Left kidney (tissue), 2 donors: ENCODE measurements around the gene ZNF438. TPM values are rescaled to one million over a fixed set of nuclear protein-coding genes. Genes with fewer than 3 reads are reported as not detected.

Experiments used
- DNase-seq: peaks from one replicate; pipeline ENCODE4 v3.0.0-alpha.2; 2013
- polyA plus RNA-seq: library from polyadenylated mRNA; unstranded; fragments of 120-200 nt; gene quantifications from one replicate; pipeline ENCODE4 v1.2.1, GENCODE V29; 2013; ENCODE audit not compliant: insufficient read length

The ZNF438 gene
- polyA plus RNA-seq, 1 donor = 9.3 TPM

DNA sequence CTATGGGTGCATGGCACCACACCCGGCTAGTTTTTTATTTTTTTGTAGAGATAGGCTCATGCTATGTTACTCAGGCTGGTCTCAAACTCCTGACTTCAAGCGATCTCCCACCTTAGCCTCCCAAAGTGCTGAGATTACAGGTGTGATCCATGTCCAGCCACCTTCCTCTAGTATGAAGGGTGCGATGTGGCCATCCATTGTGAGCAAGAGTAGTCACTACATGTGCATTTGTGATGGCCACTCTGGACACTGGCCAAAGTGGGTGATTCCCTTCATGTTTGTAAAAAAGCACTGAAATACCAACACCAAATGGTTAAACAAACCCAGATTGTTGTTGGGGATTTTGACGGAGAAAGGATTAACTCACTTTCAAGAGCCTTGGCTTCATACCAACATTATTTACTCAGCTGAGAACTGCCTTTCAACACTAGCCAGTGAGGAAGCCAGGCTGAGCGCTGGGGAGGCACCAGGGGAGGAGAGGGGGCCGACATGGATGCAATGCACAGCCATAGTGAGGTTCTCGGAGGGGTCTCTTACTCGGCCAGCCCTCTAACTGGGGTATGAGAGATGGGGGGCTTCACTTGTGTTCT, 204.0 kb downstream of the ZNF438 start:
- DNase-seq = no peak

DNA sequence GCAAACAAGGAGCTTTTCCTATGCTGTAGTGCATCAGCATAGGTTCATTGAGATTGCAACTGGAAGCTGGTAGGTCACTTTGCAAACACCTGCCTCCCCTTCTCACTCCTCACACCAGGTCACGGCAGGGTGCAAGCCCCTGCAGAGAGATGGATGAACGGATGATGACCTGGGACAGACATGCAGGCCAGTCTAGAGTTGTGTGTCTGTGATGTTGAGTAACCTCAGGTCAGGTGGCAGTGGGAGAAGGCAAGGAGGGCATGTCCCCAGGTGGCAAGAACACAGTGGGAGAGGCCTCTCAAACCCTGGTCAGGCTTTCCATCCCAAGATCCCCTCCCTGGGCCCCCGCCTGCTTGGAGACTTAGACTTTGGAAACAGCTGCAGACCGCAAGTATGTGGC, 205.0 kb downstream of the ZNF438 start:
- DNase-seq = no peak

DNA sequence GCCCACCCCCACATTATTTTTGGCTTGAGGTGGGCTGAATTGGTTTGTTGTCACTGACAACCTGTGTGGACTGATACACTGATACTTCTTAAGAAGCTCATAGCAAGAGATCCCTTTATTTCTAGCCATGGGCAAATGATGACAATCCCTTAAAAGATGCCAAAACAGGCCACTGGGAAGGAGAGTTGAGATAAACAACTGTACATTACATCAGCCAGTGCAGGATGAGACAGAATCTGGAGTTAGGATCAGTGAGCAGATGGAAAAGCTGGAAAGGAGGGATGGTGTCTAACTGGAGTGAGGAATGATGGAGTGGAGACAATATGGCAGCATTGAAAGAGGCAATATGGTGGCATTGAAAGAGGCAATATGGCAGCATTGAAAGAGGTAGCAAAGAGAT, 206.2 kb downstream of the ZNF438 start:
- no peak for DNase-seq

GRCh38 chr10:30825022-30825421, 206.6 kb downstream of the ZNF438 start:
- DNase-seq = no peak

DNA sequence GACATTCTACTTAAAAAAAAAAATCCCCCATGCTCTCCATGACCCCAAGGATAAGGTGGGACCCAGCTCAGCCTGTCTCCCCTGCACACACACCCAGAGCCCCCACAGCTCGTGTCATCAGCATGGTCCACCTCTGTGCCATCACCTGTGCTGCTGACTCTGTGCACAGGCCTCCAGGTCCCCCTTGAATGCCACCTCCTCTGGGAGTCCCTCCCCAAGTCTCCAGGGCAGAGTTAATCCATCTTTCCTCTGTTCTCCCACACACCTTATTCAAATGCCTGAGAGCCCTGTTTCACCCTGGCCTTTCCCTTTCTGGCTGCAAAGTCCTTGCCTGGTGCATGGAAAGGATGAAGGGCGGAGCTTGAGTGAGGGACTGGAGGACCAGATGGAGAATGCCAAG, 208.0 kb downstream of the ZNF438 start:
- DNase-seq = no peak

DNA sequence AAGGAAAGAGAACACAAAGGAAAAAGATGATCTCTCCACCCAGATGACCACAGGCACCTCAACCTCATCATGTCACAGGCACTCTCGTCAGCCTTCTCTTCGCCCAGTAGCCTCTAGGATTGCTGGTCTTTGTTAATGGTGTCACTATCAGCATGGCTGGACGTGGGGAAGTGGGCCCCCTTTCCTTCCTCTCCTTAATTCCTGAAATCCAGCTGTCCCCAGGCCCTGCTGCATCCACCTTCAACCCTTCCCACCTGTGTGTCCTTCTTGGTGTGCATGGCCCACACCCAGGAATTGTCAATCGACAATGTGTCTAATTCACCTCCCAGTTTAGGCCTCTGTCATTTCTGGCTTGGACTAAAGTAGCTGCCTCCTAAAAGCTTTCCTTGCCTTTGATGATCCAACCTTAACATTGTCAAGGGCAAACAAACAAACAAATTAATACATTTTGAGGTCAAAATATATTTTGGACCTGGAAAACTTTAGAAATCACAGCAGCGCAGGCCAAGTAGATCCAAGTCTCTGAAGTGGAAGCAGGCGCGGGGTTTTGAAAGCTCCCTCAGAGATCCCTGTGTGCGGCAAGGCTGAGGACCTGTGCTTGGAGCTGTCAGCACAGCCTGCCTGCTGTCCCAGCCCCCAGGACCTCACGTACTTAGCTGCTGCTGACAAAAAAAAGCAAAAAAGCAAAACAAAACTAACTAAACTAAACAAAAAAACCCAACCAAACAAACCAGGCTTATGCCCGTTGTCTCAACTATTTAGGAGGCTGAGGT, 208.8 kb downstream of the ZNF438 start:
- no peak for DNase-seq

GRCh38 chr10:30821994-30822692, 209.5 kb downstream of the ZNF438 start:
- no peak for DNase-seq

DNA sequence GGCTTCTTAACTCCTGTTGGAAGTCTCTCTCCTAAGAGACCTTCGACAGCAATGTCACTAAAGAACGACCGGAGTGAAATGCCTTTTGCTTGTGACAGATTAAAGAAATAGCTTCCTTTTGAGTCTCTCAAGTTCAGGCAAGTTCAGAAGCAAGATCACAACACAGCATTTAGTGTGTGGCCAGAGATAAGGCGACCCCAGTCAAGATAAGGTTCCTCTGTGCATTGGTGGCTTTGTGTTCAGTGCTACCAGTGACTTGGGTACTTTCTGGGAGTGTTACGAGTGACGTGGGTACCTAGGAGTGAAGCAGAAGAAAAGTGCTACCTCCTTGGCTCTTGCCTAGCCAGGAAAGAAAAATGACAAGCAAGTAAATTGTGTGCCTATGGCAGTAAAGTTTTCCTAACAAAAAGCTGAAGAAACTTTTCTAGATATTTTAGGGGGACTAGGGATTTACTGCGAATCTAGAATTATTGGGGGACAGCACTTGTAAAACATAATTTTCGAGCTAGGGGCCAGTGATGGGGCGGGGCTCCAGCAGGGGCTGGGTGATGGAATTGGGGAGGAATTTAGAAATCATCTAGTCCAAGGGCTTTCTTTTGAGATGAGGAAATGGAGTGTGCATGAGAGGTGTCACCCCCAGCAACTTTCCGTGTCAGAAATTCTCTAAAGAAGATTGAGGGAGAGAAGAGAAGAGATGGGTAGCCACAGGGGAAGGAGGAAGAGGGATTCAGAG, 210.2 kb downstream of the ZNF438 start:
- no peak for DNase-seq

- DNase-seq = no peak
Measured at GRCh38 chr10:30820261-30820991, 211.2 kb downstream of the ZNF438 start.

- DNase-seq = no peak
Measured at GRCh38 chr10:30819341-30820181, 212.1 kb downstream of the ZNF438 start.

- DNase-seq = no peak
Measured at GRCh38 chr10:30818854-30819253, 212.8 kb downstream of the ZNF438 start.

DNA sequence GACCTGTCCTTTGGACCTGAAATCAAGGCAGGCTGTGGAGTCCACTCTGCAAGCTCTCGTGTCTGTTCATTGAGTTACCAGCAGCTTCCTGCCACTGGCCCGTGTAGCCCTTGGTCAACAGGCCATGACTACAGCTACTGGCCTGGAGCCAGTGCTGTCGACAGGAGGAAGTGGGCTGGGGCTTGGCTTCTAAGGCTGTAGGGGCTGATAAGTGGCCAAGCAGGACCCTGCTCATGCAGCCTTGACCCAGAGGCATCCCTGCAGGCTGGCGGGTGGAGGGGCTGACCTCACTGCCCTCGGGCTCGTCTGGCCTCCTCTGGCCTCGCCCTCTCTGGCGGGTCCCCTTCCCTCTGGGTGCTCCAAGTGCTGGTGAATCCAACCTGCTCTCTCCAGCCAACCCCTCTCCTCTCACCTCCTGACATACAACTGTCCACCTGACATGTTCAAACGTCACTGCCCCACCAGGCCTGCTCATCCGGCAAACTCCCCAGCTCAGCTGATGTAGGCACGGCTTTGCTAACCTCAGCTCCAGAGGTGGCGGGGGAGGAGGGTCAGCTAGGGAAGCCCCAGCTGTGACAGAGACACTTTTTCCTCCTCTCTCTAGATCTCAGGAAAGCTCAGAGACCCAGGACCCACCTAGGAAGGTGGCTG, 213.5 kb downstream of the ZNF438 start:
- no peak for DNase-seq

GRCh38 chr10:30817541-30817940, 214.1 kb downstream of the ZNF438 start:
- no peak for DNase-seq

GRCh38 chr10:30816820-30817171, 214.9 kb downstream of the ZNF438 start:
- no peak for DNase-seq

GRCh38 chr10:30816159-30816819, 215.4 kb downstream of the ZNF438 start:
- no peak for DNase-seq

DNA sequence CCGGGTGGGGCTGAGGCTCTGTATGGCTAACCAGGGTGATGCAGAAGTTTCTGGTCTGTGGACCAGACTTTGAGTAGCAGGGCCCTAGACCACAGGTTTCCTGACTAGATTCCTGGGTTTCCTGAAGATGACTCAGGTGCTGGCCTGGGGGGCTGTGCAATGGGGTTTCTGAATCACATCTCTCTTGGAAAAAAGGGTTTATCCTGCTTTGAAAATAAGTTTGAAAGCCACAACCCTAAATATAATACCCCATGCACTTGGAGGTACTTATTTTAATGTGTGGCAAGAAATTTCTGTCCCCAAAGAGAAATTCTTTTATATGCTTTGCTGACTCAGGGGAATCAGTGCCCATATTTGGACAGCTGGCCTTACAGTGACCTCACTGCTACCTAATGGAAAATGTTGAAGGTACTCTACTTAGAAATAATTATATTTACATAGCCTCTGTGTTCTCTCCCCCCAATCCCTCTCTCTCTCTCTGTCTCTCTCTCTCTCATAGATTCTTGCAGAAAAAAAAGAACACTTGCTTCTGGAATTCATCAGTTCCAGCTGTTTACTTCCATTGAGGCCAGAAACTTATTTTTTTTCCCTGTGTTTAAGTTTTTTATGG, 217.7 kb downstream of the ZNF438 start:
- no peak for DNase-seq

GRCh38 chr10:30812018-30812851, 219.4 kb downstream of the ZNF438 start:
- no peak for DNase-seq

DNA sequence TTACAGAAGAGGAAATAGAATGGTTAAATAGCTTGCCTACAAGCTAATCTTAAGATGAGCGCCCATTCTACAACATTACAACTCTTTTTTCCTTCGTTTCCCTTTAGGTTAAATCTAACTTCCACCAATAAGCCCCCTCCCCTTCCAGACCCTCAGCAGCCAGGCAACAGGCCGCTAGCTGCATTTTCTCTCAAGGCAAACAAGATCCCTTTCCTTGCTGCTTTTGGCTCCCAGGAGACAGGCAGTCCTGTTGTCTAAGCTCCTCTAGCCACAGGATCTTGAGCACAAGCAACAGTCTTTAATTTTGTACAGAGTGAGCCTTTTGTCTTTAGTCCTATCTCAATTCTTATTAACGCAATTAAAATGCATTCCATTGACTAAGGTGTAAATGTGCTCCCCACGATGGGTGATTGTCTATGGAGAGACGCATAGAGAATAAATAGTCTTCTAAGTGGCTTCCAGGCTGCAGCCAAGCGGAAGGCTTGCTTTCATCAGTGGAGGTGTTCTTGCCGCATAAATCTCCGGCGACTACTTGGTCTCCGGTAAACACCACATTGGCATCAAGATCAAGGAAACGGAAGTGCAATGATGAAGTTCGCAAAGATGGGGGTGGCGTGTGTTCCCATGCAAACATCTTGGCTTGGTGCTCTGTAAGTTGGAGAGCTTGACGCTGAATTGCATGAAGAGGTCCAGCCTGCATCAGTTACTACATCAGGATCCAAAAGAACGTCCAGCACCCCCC, 220.2 kb downstream of the ZNF438 start:
- DNase-seq = no peak
